GM12878 (cell line): ENCODE results near the gene SORL1.
A peak's percentile ranks its signal among the peaks of the same experiment; 100 is the strongest.

Experiments used
- CBFB ChIP-seq: IDR thresholded peaks from 2 replicates; pipeline ENCODE4 v1.6.1; 2016; ENCODE audit warnings: antibody characterized with exemption, low read depth
- CHD4 ChIP-seq: fragments of 200-600 bp; sonication (generic); IDR thresholded peaks from 2 replicates; pipeline ENCODE4 v1.6.1; 2016; ENCODE audit warnings: mild to moderate bottlenecking
- ETV6 ChIP-seq, 2 experiments: fragments of 450-650 bp in 1 of 2; IDR thresholded peaks in 1 of 2; conservative IDR thresholded peaks in 1 of 2; 2 replicates each; pipeline ENCODE4 v1.6.1; 2014; ENCODE audit warnings: antibody characterized with exemption in 1 of 2, borderline replicate concordance in 1 of 2, low read depth in 1 of 2, mild to moderate bottlenecking in 1 of 2, moderate library complexity in 1 of 2
- GABPA ChIP-seq: IDR thresholded peaks from 2 replicates; pipeline ENCODE4 v1.6.1; 2014; ENCODE audit warnings: antibody characterized with exemption, low read depth, mild to moderate bottlenecking, inconsistent platforms
- NFYB ChIP-seq: IDR thresholded peaks from 2 replicates; pipeline ENCODE4 v1.6.1; 2011; ENCODE audit warnings: low read depth, mild to moderate bottlenecking, low read length, improper control_type of control experiment, moderate library complexity; ENCODE audit not compliant: insufficient read depth
- POLR2AphosphoS5 ChIP-seq: IDR thresholded peaks from 2 replicates; pipeline ENCODE4 v1.6.1; 2011; ENCODE audit warnings: mild to moderate bottlenecking, low read length, inconsistent platforms
- TF ChIP-seq, protein P1 (sequence below), 3 experiments: IDR thresholded peaks in 2 of 3; conservative IDR thresholded peaks in 1 of 3; 2 replicates each; pipeline ENCODE4 v1.5.1; 2011; ENCODE audit warnings: low read depth in 3 of 3, low read length in 3 of 3, mild to moderate bottlenecking in 3 of 3, control low read depth in 2 of 3, moderate library complexity in 2 of 3, inconsistent platforms in 1 of 3, mixed read lengths in 1 of 3; ENCODE audit not compliant: control insufficient read depth in 2 of 3, insufficient read depth in 1 of 3; ENCODE audit errors: extremely low read depth in 1 of 3
- TF ChIP-seq, protein P2 (sequence below): fragments of 450-650 bp; formaldehyde crosslinking; IDR thresholded peaks from 2 replicates; pipeline ENCODE4 v1.5.0; 2022; ENCODE audit warnings: mild to moderate bottlenecking, missing genetic modification characterization
- TF ChIP-seq, protein P3 (sequence below): fragments of 450-650 bp; IDR thresholded peaks from 2 replicates; pipeline ENCODE4 v1.6.1; 2018; ENCODE audit warnings: mild to moderate bottlenecking, low read depth, moderate library complexity; ENCODE audit not compliant: partially characterized antibody
- TF ChIP-seq, protein P4 (sequence below): fragments of 450-650 bp; IDR thresholded peaks from 2 replicates; pipeline ENCODE4 v1.6.1; 2014; ENCODE audit warnings: mild to moderate bottlenecking

- TF ChIP-seq, protein P1, sequence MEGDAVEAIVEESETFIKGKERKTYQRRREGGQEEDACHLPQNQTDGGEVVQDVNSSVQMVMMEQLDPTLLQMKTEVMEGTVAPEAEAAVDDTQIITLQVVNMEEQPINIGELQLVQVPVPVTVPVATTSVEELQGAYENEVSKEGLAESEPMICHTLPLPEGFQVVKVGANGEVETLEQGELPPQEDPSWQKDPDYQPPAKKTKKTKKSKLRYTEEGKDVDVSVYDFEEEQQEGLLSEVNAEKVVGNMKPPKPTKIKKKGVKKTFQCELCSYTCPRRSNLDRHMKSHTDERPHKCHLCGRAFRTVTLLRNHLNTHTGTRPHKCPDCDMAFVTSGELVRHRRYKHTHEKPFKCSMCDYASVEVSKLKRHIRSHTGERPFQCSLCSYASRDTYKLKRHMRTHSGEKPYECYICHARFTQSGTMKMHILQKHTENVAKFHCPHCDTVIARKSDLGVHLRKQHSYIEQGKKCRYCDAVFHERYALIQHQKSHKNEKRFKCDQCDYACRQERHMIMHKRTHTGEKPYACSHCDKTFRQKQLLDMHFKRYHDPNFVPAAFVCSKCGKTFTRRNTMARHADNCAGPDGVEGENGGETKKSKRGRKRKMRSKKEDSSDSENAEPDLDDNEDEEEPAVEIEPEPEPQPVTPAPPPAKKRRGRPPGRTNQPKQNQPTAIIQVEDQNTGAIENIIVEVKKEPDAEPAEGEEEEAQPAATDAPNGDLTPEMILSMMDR (IDR thresholded peaks at IDR 0.05 in 2 of 3, conservative IDR thresholded peaks at IDR 0.05 in 1 of 3; ENCODE audit: control insufficient read depth in 2 of 3, extremely low read depth in 1 of 3, insufficient read depth in 1 of 3, low read depth in 3 of 3, low read length in 3 of 3) = no peak
- TF ChIP-seq GABPA = no peak
- TF ChIP-seq NFYB = no peak
- no peak for TF ChIP-seq ETV6 (conservative IDR thresholded peaks at IDR 0.05 in 1 of 2, IDR thresholded peaks at IDR 0.05 in 1 of 2; ENCODE audit: borderline replicate concordance in 1 of 2, low read depth in 1 of 2)
- TF ChIP-seq POLR2AphosphoS5 = no peak
- no peak for TF ChIP-seq CHD4
- 0 out of 2 replicates have a peak, but pooled peaks have one; percentile 12 for TF ChIP-seq CBFB
- TF ChIP-seq, protein P2, sequence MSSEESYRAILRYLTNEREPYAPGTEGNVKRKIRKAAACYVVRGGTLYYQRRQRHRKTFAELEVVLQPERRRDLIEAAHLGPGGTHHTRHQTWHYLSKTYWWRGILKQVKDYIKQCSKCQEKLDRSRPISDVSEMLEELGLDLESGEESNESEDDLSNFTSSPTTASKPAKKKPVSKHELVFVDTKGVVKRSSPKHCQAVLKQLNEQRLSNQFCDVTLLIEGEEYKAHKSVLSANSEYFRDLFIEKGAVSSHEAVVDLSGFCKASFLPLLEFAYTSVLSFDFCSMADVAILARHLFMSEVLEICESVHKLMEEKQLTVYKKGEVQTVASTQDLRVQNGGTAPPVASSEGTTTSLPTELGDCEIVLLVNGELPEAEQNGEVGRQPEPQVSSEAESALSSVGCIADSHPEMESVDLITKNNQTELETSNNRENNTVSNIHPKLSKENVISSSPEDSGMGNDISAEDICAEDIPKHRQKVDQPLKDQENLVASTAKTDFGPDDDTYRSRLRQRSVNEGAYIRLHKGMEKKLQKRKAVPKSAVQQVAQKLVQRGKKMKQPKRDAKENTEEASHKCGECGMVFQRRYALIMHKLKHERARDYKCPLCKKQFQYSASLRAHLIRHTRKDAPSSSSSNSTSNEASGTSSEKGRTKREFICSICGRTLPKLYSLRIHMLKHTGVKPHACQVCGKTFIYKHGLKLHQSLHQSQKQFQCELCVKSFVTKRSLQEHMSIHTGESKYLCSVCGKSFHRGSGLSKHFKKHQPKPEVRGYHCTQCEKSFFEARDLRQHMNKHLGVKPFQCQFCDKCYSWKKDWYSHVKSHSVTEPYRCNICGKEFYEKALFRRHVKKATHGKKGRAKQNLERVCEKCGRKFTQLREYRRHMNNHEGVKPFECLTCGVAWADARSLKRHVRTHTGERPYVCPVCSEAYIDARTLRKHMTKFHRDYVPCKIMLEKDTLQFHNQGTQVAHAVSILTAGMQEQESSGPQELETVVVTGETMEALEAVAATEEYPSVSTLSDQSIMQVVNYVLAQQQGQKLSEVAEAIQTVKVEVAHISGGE (CRISPR knock-in tag) = no peak
- TF ChIP-seq, protein P3, sequence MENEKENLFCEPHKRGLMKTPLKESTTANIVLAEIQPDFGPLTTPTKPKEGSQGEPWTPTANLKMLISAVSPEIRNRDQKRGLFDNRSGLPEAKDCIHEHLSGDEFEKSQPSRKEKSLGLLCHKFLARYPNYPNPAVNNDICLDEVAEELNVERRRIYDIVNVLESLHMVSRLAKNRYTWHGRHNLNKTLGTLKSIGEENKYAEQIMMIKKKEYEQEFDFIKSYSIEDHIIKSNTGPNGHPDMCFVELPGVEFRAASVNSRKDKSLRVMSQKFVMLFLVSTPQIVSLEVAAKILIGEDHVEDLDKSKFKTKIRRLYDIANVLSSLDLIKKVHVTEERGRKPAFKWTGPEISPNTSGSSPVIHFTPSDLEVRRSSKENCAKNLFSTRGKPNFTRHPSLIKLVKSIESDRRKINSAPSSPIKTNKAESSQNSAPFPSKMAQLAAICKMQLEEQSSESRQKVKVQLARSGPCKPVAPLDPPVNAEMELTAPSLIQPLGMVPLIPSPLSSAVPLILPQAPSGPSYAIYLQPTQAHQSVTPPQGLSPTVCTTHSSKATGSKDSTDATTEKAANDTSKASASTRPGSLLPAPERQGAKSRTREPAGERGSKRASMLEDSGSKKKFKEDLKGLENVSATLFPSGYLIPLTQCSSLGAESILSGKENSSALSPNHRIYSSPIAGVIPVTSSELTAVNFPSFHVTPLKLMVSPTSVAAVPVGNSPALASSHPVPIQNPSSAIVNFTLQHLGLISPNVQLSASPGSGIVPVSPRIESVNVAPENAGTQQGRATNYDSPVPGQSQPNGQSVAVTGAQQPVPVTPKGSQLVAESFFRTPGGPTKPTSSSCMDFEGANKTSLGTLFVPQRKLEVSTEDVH = no peak
- TF ChIP-seq, protein P4, sequence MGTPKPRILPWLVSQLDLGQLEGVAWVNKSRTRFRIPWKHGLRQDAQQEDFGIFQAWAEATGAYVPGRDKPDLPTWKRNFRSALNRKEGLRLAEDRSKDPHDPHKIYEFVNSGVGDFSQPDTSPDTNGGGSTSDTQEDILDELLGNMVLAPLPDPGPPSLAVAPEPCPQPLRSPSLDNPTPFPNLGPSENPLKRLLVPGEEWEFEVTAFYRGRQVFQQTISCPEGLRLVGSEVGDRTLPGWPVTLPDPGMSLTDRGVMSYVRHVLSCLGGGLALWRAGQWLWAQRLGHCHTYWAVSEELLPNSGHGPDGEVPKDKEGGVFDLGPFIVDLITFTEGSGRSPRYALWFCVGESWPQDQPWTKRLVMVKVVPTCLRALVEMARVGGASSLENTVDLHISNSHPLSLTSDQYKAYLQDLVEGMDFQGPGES = no peak
Observed at GRCh38 chr11:121449123-121449522, 3.0 kb upstream of the SORL1 start.
